GM23338 (cell line): ENCODE results near the gene MET. TPM values are rescaled to one million over a fixed set of nuclear protein-coding genes. Genes with fewer than 3 reads are reported as not detected.

ENCODE experiments used
- ATAC-seq: fragments of 200-7000 bp; cut with Tn5 transposase; 3 replicates; pipeline ENCODE4 v1.9.1; 2020
- DNase-seq: peaks from one replicate; pipeline ENCODE4 v3.0.0-alpha.2; 2015; ENCODE audit warnings: low spot score
- H2AFZ ChIP-seq: fragments of 200-600 bp; sonication (generic); 2 replicates; pipeline ENCODE4 v1.8.0; 2016; ENCODE audit warnings: antibody characterized with exemption, mild to moderate bottlenecking, moderate library complexity
- H3F3A ChIP-seq: fragments of 200-600 bp; sonication (generic); replicated peaks from 2 replicates; pipeline ENCODE4 v1.8.0; 2017; ENCODE audit warnings: antibody characterized with exemption, mixed run types, low read depth
- H3K27ac ChIP-seq: fragments of 200-600 bp; sonication (generic); 2 replicates; pipeline ENCODE4 v1.6.1; 2016; ENCODE audit warnings: low read depth
- H3K27me3 ChIP-seq: fragments of 200-600 bp; sonication (generic); 2 replicates; pipeline ENCODE4 v1.8.0; 2016; ENCODE audit warnings: mild to moderate bottlenecking, mixed run types, moderate library complexity; ENCODE audit not compliant: insufficient read depth
- H3K36me3 ChIP-seq: fragments of 200-600 bp; sonication (generic); 2 replicates; pipeline ENCODE4 v1.8.0; 2016; ENCODE audit warnings: mild to moderate bottlenecking; ENCODE audit not compliant: insufficient read depth
- H3K4me1 ChIP-seq: fragments of 200-600 bp; sonication (generic); 2 replicates; pipeline ENCODE4 v1.8.0; 2016; ENCODE audit warnings: mild to moderate bottlenecking, moderate library complexity; ENCODE audit not compliant: insufficient read depth
- H3K4me2 ChIP-seq: fragments of 200-600 bp; sonication (generic); 2 replicates; pipeline ENCODE4 v1.7.1; 2017; ENCODE audit warnings: mixed run types
- H3K4me3 ChIP-seq: fragments of 200-600 bp; sonication (generic); 2 replicates; pipeline ENCODE4 v1.6.1; 2016; ENCODE audit warnings: mixed run types
- H3K79me2 ChIP-seq: fragments of 200-600 bp; sonication (generic); replicated peaks from 2 replicates; pipeline ENCODE4 v1.8.0; 2017; ENCODE audit warnings: mild to moderate bottlenecking; ENCODE audit not compliant: insufficient read depth
- H3K9me2 ChIP-seq: fragments of 200-600 bp; sonication (generic); 2 replicates; pipeline ENCODE4 v1.8.0; 2017; ENCODE audit not compliant: insufficient read depth
- H4K20me1 ChIP-seq: fragments of 200-600 bp; sonication (generic); replicated peaks from 2 replicates; pipeline ENCODE4 v1.8.0; 2017; ENCODE audit warnings: mild to moderate bottlenecking; ENCODE audit not compliant: insufficient read depth
- H3K27ac Mint-ChIP-seq: 2 replicates; pipeline ENCODE4 v1.8.0; 2020; ENCODE audit warnings: inconsistent platforms, mild to moderate bottlenecking, moderate library complexity, mixed read lengths
- H3K27me3 Mint-ChIP-seq: 3 replicates; pipeline ENCODE4 v1.8.0; 2022; ENCODE audit warnings: low read depth, mild to moderate bottlenecking, moderate library complexity, mixed read lengths, inconsistent platforms; ENCODE audit not compliant: insufficient read depth, poor library complexity
- H3K36me3 Mint-ChIP-seq: 3 replicates; pipeline ENCODE4 v1.8.0; 2021; ENCODE audit warnings: low read depth, mild to moderate bottlenecking, inconsistent platforms, moderate library complexity, mixed read lengths
- H3K4me1 Mint-ChIP-seq: 3 replicates; pipeline ENCODE4 v1.8.0; 2020; ENCODE audit warnings: mild to moderate bottlenecking, inconsistent platforms, mixed read lengths
- H3K4me3 Mint-ChIP-seq: 3 replicates; pipeline ENCODE4 v1.8.0; 2021; ENCODE audit warnings: moderate library complexity, mild to moderate bottlenecking, inconsistent platforms, mixed read lengths
- H3K9me3 Mint-ChIP-seq: 3 replicates; pipeline ENCODE4 v1.8.0; 2020; ENCODE audit warnings: moderate library complexity, mild to moderate bottlenecking, inconsistent platforms, mixed read lengths
- CREB1 ChIP-seq: fragments of 250-450 bp; sonication (Bioruptor Pico); IDR thresholded peaks from 2 replicates; pipeline ENCODE4 v1.5.0; 2020; ENCODE audit warnings: low read depth, mild to moderate bottlenecking, moderate library complexity
- CTCF ChIP-seq, 2 experiments: fragments of 200-600 bp in 1 of 2; sonication (generic) in 1 of 2; conservative IDR thresholded peaks; 2 replicates each; pipeline versions ENCODE4 v1.5.1 to v1.6.1; 2016 to 2017; ENCODE audit warnings: antibody characterized with exemption in 2 of 2, low read depth in 2 of 2, mild to moderate bottlenecking in 2 of 2, moderate library complexity in 1 of 2
- ETS1 ChIP-seq: IDR thresholded peaks from 2 replicates; pipeline ENCODE4 v1.6.1; 2016; ENCODE audit warnings: antibody characterized with exemption
- EZH2 ChIP-seq: fragments of 200-600 bp; sonication (generic); IDR thresholded peaks from one replicate; pipeline ENCODE4 v1.8.0; 2017; ENCODE audit warnings: antibody characterized with exemption, mild to moderate bottlenecking, low read depth; ENCODE audit not compliant: unreplicated experiment
- EZH2phosphoT487 ChIP-seq: fragments of 200-600 bp; sonication (generic); IDR thresholded peaks from one replicate; pipeline ENCODE4 v1.8.1; 2018; ENCODE audit warnings: antibody characterized with exemption; ENCODE audit not compliant: unreplicated experiment
- JUNB ChIP-seq: IDR thresholded peaks from one replicate; pipeline ENCODE4 v1.6.1; 2016; ENCODE audit warnings: antibody characterized with exemption; ENCODE audit not compliant: unreplicated experiment
- POLR2AphosphoS5 ChIP-seq: IDR thresholded peaks from 2 replicates; pipeline ENCODE4 v1.6.1; 2016; ENCODE audit warnings: antibody characterized with exemption, low read depth
- STAT1 ChIP-seq: IDR thresholded peaks from one replicate; pipeline ENCODE4 v1.6.1; 2016; ENCODE audit warnings: antibody characterized with exemption; ENCODE audit not compliant: unreplicated experiment
- ZNF114 ChIP-seq: fragments of 250-450 bp; sonication (Bioruptor Pico); IDR thresholded peaks from 2 replicates; pipeline ENCODE4 v1.5.0; 2020; ENCODE audit warnings: mild to moderate bottlenecking, moderate library complexity
- ZNF462 ChIP-seq: fragments of 250-450 bp; sonication (Bioruptor Pico); IDR thresholded peaks from 2 replicates; pipeline ENCODE4 v1.5.0; 2020; ENCODE audit warnings: mild to moderate bottlenecking, moderate library complexity
- polyA plus RNA-seq: library from polyadenylated mRNA; unstranded; fragments of >200 nt; fragmentation: Nextera tagmentation; extraction: Ambion mirVana; gene quantifications from 2 replicates; pipeline ENCODE4 v1.2.1, GENCODE V29; 2016
- total RNA-seq: library from RNA; depleted of rRNA; stranded (reverse); fragments of >200 nt; shearing (Covaris generic); gene quantifications from 2 replicates; pipeline ENCODE4 v1.2.3, GENCODE V29; 2014

MET gene
- total and polyA plus RNA-seq, 2 experiments from 2014 or later, result 4.8 to 23.1 TPM

- TF ChIP-seq ZNF462 (CRISPR knock-in tag), result no peak
- no peak for TF ChIP-seq CREB1 (CRISPR knock-in tag)
- TF ChIP-seq POLR2AphosphoS5, result no peak
- TF ChIP-seq JUNB, result no peak
- no peak for TF ChIP-seq ZNF114
Observed at GRCh38 chr7:116699722-116700120, 27.7 kb downstream of the MET start (continued).

GRCh38 chr7:116702046-116702785 is 30.2 kb downstream of the MET start:
- H3K4me1 ChIP-seq, result peaks cover 24% of the 10 kb centered on the region
- H3K4me3 ChIP-seq, result no peak overlapping the region
- H3K79me2 ChIP-seq, result no peaks in the 10 kb centered on the region
- 0 out of 2 replicates have a peak, but pooled peaks cover 8% of the 10 kb centered on the region for H3K9me2 ChIP-seq
- no peak overlapping the region for H3K27ac Mint-ChIP-seq
- no peak overlapping the region for H2AFZ ChIP-seq
- TF ChIP-seq EZH2, result no peak
- TF ChIP-seq EZH2phosphoT487, result no peak
- TF ChIP-seq JUNB, result no peak
- TF ChIP-seq STAT1, result no peak
- no peak for TF ChIP-seq POLR2AphosphoS5
- TF ChIP-seq ETS1, result no peak
- no peak for TF ChIP-seq CREB1 (CRISPR knock-in tag)
- TF ChIP-seq CTCF (conservative IDR thresholded peaks at IDR 0.05; ENCODE audit: low read depth in 2 of 2), result no peak
- TF ChIP-seq ZNF114, result no peak
- H3K27ac ChIP-seq, result no peak overlapping the region
- H3K36me3 ChIP-seq, result no peaks in the 10 kb centered on the region
- H3K4me3 Mint-ChIP-seq, result no peak overlapping the region
- H3K27me3 Mint-ChIP-seq, result no peaks in the 10 kb centered on the region
- no peaks in the 10 kb centered on the region for H4K20me1 ChIP-seq
- H3K4me1 Mint-ChIP-seq, result peaks cover 26% of the 10 kb centered on the region
- no peak overlapping the region for H3K4me2 ChIP-seq
- no peaks in the 10 kb centered on the region for H3K27me3 ChIP-seq
- H3K36me3 Mint-ChIP-seq, result no peaks in the 10 kb centered on the region
- ATAC-seq, result no peak
- DNase-seq, result no peak
- H3F3A ChIP-seq, result no peaks in the 10 kb centered on the region
- H3K9me3 Mint-ChIP-seq, result no peaks in the 10 kb centered on the region
